Activated CD4-positive, alpha-beta T cell treated with anti-CD3 and anti-CD28 coated beads, Interleukin-2, amount 10 ng/mL, durations not matched to agents 24 days and 14 days (primary cell): ENCODE data around the gene TGIF2LX. TPM values are rescaled to one million over a fixed set of nuclear protein-coding genes. Genes with fewer than 3 reads are reported as not detected.
"Not testable (repeated sequence)": the region's sequence is repeated elsewhere in the genome, so short reads cannot be mapped to it uniquely, and the experiment has no call there.

Experiments used
- DNase-seq: peaks from one replicate; pipeline ENCODE4 v3.0.0; 2022
- H3K27ac Mint-ChIP-seq: one replicate; pipeline ENCODE4 v1.8.0; 2022; ENCODE audit warnings: mild to moderate bottlenecking, mixed read lengths
- H3K27me3 Mint-ChIP-seq: one replicate; pipeline ENCODE4 v1.8.0; 2022; ENCODE audit warnings: mixed read lengths
- H3K36me3 Mint-ChIP-seq: one replicate; pipeline ENCODE4 v1.8.0; 2022; ENCODE audit warnings: low read depth, mild to moderate bottlenecking, mixed read lengths
- H3K4me1 Mint-ChIP-seq: one replicate; pipeline ENCODE4 v1.8.0; 2021; ENCODE audit warnings: mixed read lengths
- H3K4me3 Mint-ChIP-seq: one replicate; pipeline ENCODE4 v1.8.0; 2022; ENCODE audit warnings: mild to moderate bottlenecking, moderate library complexity, mixed read lengths
- H3K9me3 Mint-ChIP-seq: one replicate; pipeline ENCODE4 v1.8.0; 2021; ENCODE audit warnings: mixed read lengths
- intact Hi-C: fragments of 100-400 bp; cut with micrococcal nuclease; formaldehyde crosslinking; loops from one replicate; pipeline ENCODE4 v1.15.1; 2023
- total RNA-seq: library from RNA; stranded (reverse); gene quantifications from 2 replicates; pipeline ENCODE4 v1.2.3, GENCODE V29; 2022

Gene TGIF2LX
- not detected in 2 replicates for total RNA-seq

- H3K36me3 Mint-ChIP-seq, H3K9me3 Mint-ChIP-seq, H3K27ac Mint-ChIP-seq, intact Hi-C loops, H3K27me3 Mint-ChIP-seq, DNase-seq, H3K4me3 Mint-ChIP-seq, H3K4me1 Mint-ChIP-seq: not testable (repeated sequence)
Measured at GRCh38 chrX:89921665-89922064, at the start of gene TGIF2LX. Gene TGIF2LX (plus strand): TSS chrX:89921908. CDS start chrX:89922086, 178 bp downstream.

GRCh38 chrX:89922338-89922934 lies 728 bp downstream of the TGIF2LX start:
- intact Hi-C loops, H3K4me1 Mint-ChIP-seq, H3K4me3 Mint-ChIP-seq, H3K9me3 Mint-ChIP-seq, H3K27me3 Mint-ChIP-seq, DNase-seq, H3K27ac Mint-ChIP-seq, H3K36me3 Mint-ChIP-seq: not testable (repeated sequence)

- DNase-seq, H3K4me3 Mint-ChIP-seq, H3K36me3 Mint-ChIP-seq, intact Hi-C loops, H3K27ac Mint-ChIP-seq, H3K27me3 Mint-ChIP-seq, H3K9me3 Mint-ChIP-seq, H3K4me1 Mint-ChIP-seq: not testable (repeated sequence)
Measured at GRCh38 chrX:89943077-89943476, 21.4 kb downstream of the TGIF2LX start.

GRCh38 chrX:89965588-89965987 lies 43.9 kb downstream of the TGIF2LX start:
- H3K36me3 Mint-ChIP-seq, H3K4me3 Mint-ChIP-seq, H3K27ac Mint-ChIP-seq, H3K9me3 Mint-ChIP-seq, intact Hi-C loops, H3K27me3 Mint-ChIP-seq, H3K4me1 Mint-ChIP-seq, DNase-seq: not testable (repeated sequence)
